ENCODE data around the gene NWD2. TPM values are rescaled to one million over a fixed set of nuclear protein-coding genes. Genes with fewer than 3 reads are reported as not detected.

The NWD2 gene
- polyA plus RNA-seq, 1 donor = 0.64 TPM

- no peak for DNase-seq
- WGBS (ENCODE audit: insufficient coverage, low lambda C conversion rate) = 40% methylated on average over 1 of the region's 2 CpGs
Observed at GRCh38 chr4:37225778-37226177, 18.8 kb upstream of the NWD2 start.

GRCh38 chr4:37232315-37232714 lies 12.2 kb upstream of the NWD2 start:
- Histone ChIP-seq H3K27ac (ENCODE audit: low read length) (no peak overlapping the region), H3K4me1 (ENCODE audit: control insufficient read depth, insufficient read depth, low read length) (no peaks in the 10 kb centered on the region), H3K27me3 (ENCODE audit: control insufficient read depth, insufficient read depth, low read length) (no peaks in the 10 kb centered on the region), H3K36me3 (ENCODE audit: control insufficient read depth, insufficient read depth, low read length) (no peaks in the 10 kb centered on the region), H3K9me3 (ENCODE audit: control insufficient read depth, low read depth, low read length) (no peaks in the 10 kb centered on the region), H3K4me3 (ENCODE audit: low read length) (no peak overlapping the region)
- WGBS (ENCODE audit: insufficient coverage, low lambda C conversion rate) = 100% methylated on average over 1 of the region's 1 CpG
- no peak for DNase-seq

More at GRCh38 chr4:37225778-37226177, 18.8 kb upstream of the NWD2 start:
- no peak overlapping the region for H3K27ac ChIP-seq (ENCODE audit: low read length)
- no peaks in the 10 kb centered on the region for H3K36me3 ChIP-seq (ENCODE audit: control insufficient read depth, insufficient read depth, low read length)
- no peaks in the 10 kb centered on the region for H3K9me3 ChIP-seq (ENCODE audit: control insufficient read depth, low read depth, low read length)
- H3K4me3 ChIP-seq (ENCODE audit: low read length) = no peak overlapping the region
- H3K27me3 ChIP-seq (ENCODE audit: control insufficient read depth, insufficient read depth, low read length) = no peaks in the 10 kb centered on the region
- no peaks in the 10 kb centered on the region for H3K4me1 ChIP-seq (ENCODE audit: control insufficient read depth, insufficient read depth, low read length)

- Histone ChIP-seq H3K36me3 (ENCODE audit: control insufficient read depth, insufficient read depth, low read length) (no peaks in the 10 kb centered on the region), H3K27me3 (ENCODE audit: control insufficient read depth, insufficient read depth, low read length) (peaks cover 8% of the 10 kb centered on the region), H3K4me3 (ENCODE audit: low read length) (no peak overlapping the region), H3K9me3 (ENCODE audit: control insufficient read depth, low read depth, low read length) (no peaks in the 10 kb centered on the region), H3K4me1 (ENCODE audit: control insufficient read depth, insufficient read depth, low read length) (no peaks in the 10 kb centered on the region), H3K27ac (ENCODE audit: low read length) (no peak overlapping the region)
- no CpG with 5 or more reads among the region's 2 CpGs for WGBS (ENCODE audit: insufficient coverage, low lambda C conversion rate)
- no peak for DNase-seq
Observed at GRCh38 chr4:37236165-37236564, 8.4 kb upstream of the NWD2 start.

- Histone ChIP-seq H3K36me3 (ENCODE audit: control insufficient read depth, insufficient read depth, low read length) (no peaks in the 10 kb centered on the region), H3K4me3 (ENCODE audit: low read length) (no peak overlapping the region), H3K27me3 (ENCODE audit: control insufficient read depth, insufficient read depth, low read length) (peaks cover 55% of the 10 kb centered on the region), H3K9me3 (ENCODE audit: control insufficient read depth, low read depth, low read length) (no peaks in the 10 kb centered on the region), H3K27ac (ENCODE audit: low read length) (no peak overlapping the region), H3K4me1 (ENCODE audit: control insufficient read depth, insufficient read depth, low read length) (no peaks in the 10 kb centered on the region)
- DNase-seq = no peak
Observed at GRCh38 chr4:37241647-37242046, 2.9 kb upstream of the NWD2 start.

GRCh38 chr4:37243051-37243450 lies 1.5 kb upstream of the NWD2 start:
- H3K27me3 ChIP-seq (ENCODE audit: control insufficient read depth, insufficient read depth, low read length) = peaks cover 68% of the 10 kb centered on the region
- no peaks in the 10 kb centered on the region for H3K36me3 ChIP-seq (ENCODE audit: control insufficient read depth, insufficient read depth, low read length)
- H3K4me3 ChIP-seq (ENCODE audit: low read length) = no peak overlapping the region

GRCh38 chr4:37243722-37244582 lies 591 bp upstream of the NWD2 start:
- Histone ChIP-seq H3K27ac (ENCODE audit: low read length) (no peak overlapping the region), H3K36me3 (ENCODE audit: control insufficient read depth, insufficient read depth, low read length) (no peaks in the 10 kb centered on the region), H3K27me3 (ENCODE audit: control insufficient read depth, insufficient read depth, low read length) (peaks cover 72% of the 10 kb centered on the region), H3K4me3 (ENCODE audit: low read length) (no peak overlapping the region), H3K9me3 (ENCODE audit: control insufficient read depth, low read depth, low read length) (no peaks in the 10 kb centered on the region), H3K4me1 (ENCODE audit: control insufficient read depth, insufficient read depth, low read length) (no peaks in the 10 kb centered on the region)
- DNase-seq = peak in 1 of 2 donors; percentile 30
- 0% methylated on average over 1 of the region's 70 CpGs for WGBS (ENCODE audit: insufficient coverage, low lambda C conversion rate)

More at GRCh38 chr4:37243051-37243450, 1.5 kb upstream of the NWD2 start:
- Histone ChIP-seq H3K4me1 (ENCODE audit: control insufficient read depth, insufficient read depth, low read length) (no peaks in the 10 kb centered on the region), H3K9me3 (ENCODE audit: control insufficient read depth, low read depth, low read length) (no peaks in the 10 kb centered on the region), H3K27ac (ENCODE audit: low read length) (no peak overlapping the region)
- no CpG with 5 or more reads among the region's 5 CpGs for WGBS (ENCODE audit: insufficient coverage, low lambda C conversion rate)
- no peak for DNase-seq

GRCh38 chr4:37245391-37245954 lies 930 bp downstream of the NWD2 start:
- Histone ChIP-seq H3K4me3 (ENCODE audit: low read length) (no peak overlapping the region), H3K27me3 (ENCODE audit: control insufficient read depth, insufficient read depth, low read length) (peaks cover 77% of the 10 kb centered on the region), H3K27ac (ENCODE audit: low read length) (no peak overlapping the region), H3K36me3 (ENCODE audit: control insufficient read depth, insufficient read depth, low read length) (no peaks in the 10 kb centered on the region), H3K9me3 (ENCODE audit: control insufficient read depth, low read depth, low read length) (no peaks in the 10 kb centered on the region), H3K4me1 (ENCODE audit: control insufficient read depth, insufficient read depth, low read length) (no peaks in the 10 kb centered on the region)
- no peak for DNase-seq
- WGBS (ENCODE audit: insufficient coverage, low lambda C conversion rate) = 10% methylated on average over 4 of the region's 23 CpGs

GRCh38 chr4:37246891-37247290 lies 2.3 kb downstream of the NWD2 start:
- 27% methylated on average over 3 of the region's 6 CpGs for WGBS (ENCODE audit: insufficient coverage, low lambda C conversion rate)
- Histone ChIP-seq H3K4me3 (ENCODE audit: low read length) (no peak overlapping the region), H3K9me3 (ENCODE audit: control insufficient read depth, low read depth, low read length) (no peaks in the 10 kb centered on the region), H3K27me3 (ENCODE audit: control insufficient read depth, insufficient read depth, low read length) (peaks cover 65% of the 10 kb centered on the region), H3K36me3 (ENCODE audit: control insufficient read depth, insufficient read depth, low read length) (no peaks in the 10 kb centered on the region), H3K27ac (ENCODE audit: low read length) (no peak overlapping the region), H3K4me1 (ENCODE audit: control insufficient read depth, insufficient read depth, low read length) (no peaks in the 10 kb centered on the region)
- DNase-seq = no peak

GRCh38 chr4:37258221-37258620 lies 13.7 kb downstream of the NWD2 start:
- Histone ChIP-seq H3K9me3 (ENCODE audit: control insufficient read depth, low read depth, low read length) (no peaks in the 10 kb centered on the region), H3K27ac (ENCODE audit: low read length) (no peak overlapping the region), H3K4me3 (ENCODE audit: low read length) (no peak overlapping the region), H3K27me3 (ENCODE audit: control insufficient read depth, insufficient read depth, low read length) (peaks cover 1% of the 10 kb centered on the region), H3K4me1 (ENCODE audit: control insufficient read depth, insufficient read depth, low read length) (no peaks in the 10 kb centered on the region), H3K36me3 (ENCODE audit: control insufficient read depth, insufficient read depth, low read length) (no peaks in the 10 kb centered on the region)
- DNase-seq = no peak
- WGBS (ENCODE audit: insufficient coverage, low lambda C conversion rate) = no CpG with 5 or more reads among the region's 1 CpG

GRCh38 chr4:37268319-37268718 lies 23.8 kb downstream of the NWD2 start:
- WGBS (ENCODE audit: insufficient coverage, low lambda C conversion rate) = 90% methylated on average over 2 of the region's 3 CpGs
- Histone ChIP-seq H3K27ac (ENCODE audit: low read length) (no peak overlapping the region), H3K4me3 (ENCODE audit: low read length) (no peak overlapping the region), H3K27me3 (ENCODE audit: control insufficient read depth, insufficient read depth, low read length) (no peaks in the 10 kb centered on the region), H3K36me3 (ENCODE audit: control insufficient read depth, insufficient read depth, low read length) (no peaks in the 10 kb centered on the region), H3K9me3 (ENCODE audit: control insufficient read depth, low read depth, low read length) (no peaks in the 10 kb centered on the region), H3K4me1 (ENCODE audit: control insufficient read depth, insufficient read depth, low read length) (no peaks in the 10 kb centered on the region)
- no peak for DNase-seq

GRCh38 chr4:37279121-37279520 lies 34.6 kb downstream of the NWD2 start:
- no peak for DNase-seq
- H3K9me3 ChIP-seq (ENCODE audit: control insufficient read depth, low read depth, low read length) = no peaks in the 10 kb centered on the region
- no peak overlapping the region for H3K4me3 ChIP-seq (ENCODE audit: low read length)
- H3K36me3 ChIP-seq (ENCODE audit: control insufficient read depth, insufficient read depth, low read length) = no peaks in the 10 kb centered on the region
- no peak overlapping the region for H3K27ac ChIP-seq (ENCODE audit: low read length)
- H3K4me1 ChIP-seq (ENCODE audit: control insufficient read depth, insufficient read depth, low read length) = no peaks in the 10 kb centered on the region
- H3K27me3 ChIP-seq (ENCODE audit: control insufficient read depth, insufficient read depth, low read length) = no peaks in the 10 kb centered on the region
- WGBS (ENCODE audit: insufficient coverage, low lambda C conversion rate) = 83% methylated on average over 1 of the region's 1 CpG

All from large intestine (tissue), 3 donors.